ENCODE data around the gene HAGH.

Gene HAGH

GRCh38 chr16:1812732-1813163 lies 13.9 kb downstream of the HAGH start:
- Histone ChIP-seq H3K4me1 (ENCODE audit: control insufficient read depth in 1 of 2, insufficient read depth in 2 of 2, low read length in 2 of 2) (no peaks in the 10 kb centered on the region), H2BK12ac (ENCODE audit: low read length) (no peak overlapping the region), H3K36me3 (ENCODE audit: control insufficient read depth in 1 of 2, insufficient read depth in 2 of 2, low read length in 2 of 2) (peaks cover 34 to 42% of the 10 kb centered on the region in 2 experiments), H2BK5ac (ENCODE audit: low read depth, low read length, poor library complexity) (no peak overlapping the region), H3K9me3 (ENCODE audit: insufficient read depth, low read depth, low read length) (peaks cover 3% of the 10 kb centered on the region), H3K4ac (ENCODE audit: low read depth, low read length) (no peak overlapping the region), H3K18ac (ENCODE audit: low read length) (no peak overlapping the region), H3K23ac (ENCODE audit: low read length) (no peak overlapping the region), H3K27me3 (ENCODE audit: insufficient read depth, low read length) (no peaks in the 10 kb centered on the region), H3K14ac (ENCODE audit: low read length) (no peak overlapping the region), H3K9ac (ENCODE audit: low read length) (no peak overlapping the region), H2BK120ac (ENCODE audit: insufficient read depth, low read length, poor library complexity) (no peak overlapping the region), H3K4me3 (ENCODE audit: low read depth, low read length) (peak overlapping the region; percentile 36), H3K27ac (ENCODE audit: low read depth, low read length) (no peak overlapping the region), H4K8ac (ENCODE audit: low read depth, low read length) (no peak overlapping the region), H3K4me2 (ENCODE audit: low read length) (no peak overlapping the region), H3K79me2 (ENCODE audit: control insufficient read depth, insufficient read depth, low read length, poor library complexity) (no peaks in the 10 kb centered on the region), H3K79me1 (ENCODE audit: low read length) (no peaks in the 10 kb centered on the region), H2AK5ac (ENCODE audit: low read length) (no peak overlapping the region), H2AFZ (ENCODE audit: insufficient read depth, low read length, poor library complexity) (no peak overlapping the region), H4K91ac (ENCODE audit: low read depth, low read length) (no peak overlapping the region), H4K12ac (ENCODE audit: low read depth, low read length) (no peak overlapping the region)
- peak; percentile 40 to 41 for DNase-seq
- WGBS (ENCODE audit: extremely low coverage, insufficient coverage, insufficient read length) = no CpG with 5 or more reads among the region's 17 CpGs

GRCh38 chr16:1810536-1810935 lies 16.1 kb downstream of the HAGH start:
- peaks cover 25 to 31% of the 10 kb centered on the region in 2 experiments for H3K36me3 ChIP-seq (ENCODE audit: control insufficient read depth in 1 of 2, insufficient read depth in 2 of 2, low read length in 2 of 2)
- no peak overlapping the region for H2AFZ ChIP-seq (ENCODE audit: insufficient read depth, low read length, poor library complexity)
- no peak overlapping the region for H4K12ac ChIP-seq (ENCODE audit: low read depth, low read length)
- H2BK5ac ChIP-seq (ENCODE audit: low read depth, low read length, poor library complexity) = no peak overlapping the region
- H3K9me3 ChIP-seq (ENCODE audit: insufficient read depth, low read depth, low read length) = peaks cover 4% of the 10 kb centered on the region
- no peak overlapping the region for H3K23ac ChIP-seq (ENCODE audit: low read length)
- DNase-seq = no peak
- H3K4me1 ChIP-seq (ENCODE audit: control insufficient read depth in 1 of 2, insufficient read depth in 2 of 2, low read length in 2 of 2) = no peaks in the 10 kb centered on the region
- no peak overlapping the region for H3K4ac ChIP-seq (ENCODE audit: low read depth, low read length)
- no peak overlapping the region for H3K14ac ChIP-seq (ENCODE audit: low read length)
- H3K9ac ChIP-seq (ENCODE audit: low read length) = no peak overlapping the region
- WGBS (ENCODE audit: extremely low coverage, insufficient coverage, insufficient read length) = no CpG with 5 or more reads among the region's 16 CpGs
- no peak overlapping the region for H2BK120ac ChIP-seq (ENCODE audit: insufficient read depth, low read length, poor library complexity)
- H3K4me2 ChIP-seq (ENCODE audit: low read length) = no peak overlapping the region
- H3K27me3 ChIP-seq (ENCODE audit: insufficient read depth, low read length) = no peaks in the 10 kb centered on the region
- no peaks in the 10 kb centered on the region for H3K79me2 ChIP-seq (ENCODE audit: control insufficient read depth, insufficient read depth, low read length, poor library complexity)
- H3K18ac ChIP-seq (ENCODE audit: low read length) = no peak overlapping the region
- H3K4me3 ChIP-seq (ENCODE audit: low read depth, low read length) = no peak overlapping the region
- H4K91ac ChIP-seq (ENCODE audit: low read depth, low read length) = no peak overlapping the region
- H4K8ac ChIP-seq (ENCODE audit: low read depth, low read length) = no peak overlapping the region
- H2BK12ac ChIP-seq (ENCODE audit: low read length) = no peak overlapping the region
- no peak overlapping the region for H2AK5ac ChIP-seq (ENCODE audit: low read length)
- H3K79me1 ChIP-seq (ENCODE audit: low read length) = no peaks in the 10 kb centered on the region
- no peak overlapping the region for H3K27ac ChIP-seq (ENCODE audit: low read depth, low read length)

- no peak overlapping the region for H3K14ac ChIP-seq (ENCODE audit: low read length)
- no peaks in the 10 kb centered on the region for H3K4me1 ChIP-seq (ENCODE audit: control insufficient read depth in 1 of 2, insufficient read depth in 2 of 2, low read length in 2 of 2)
- no CpG with 5 or more reads among the region's 16 CpGs for WGBS (ENCODE audit: extremely low coverage, insufficient coverage, insufficient read length)
- no peaks in the 10 kb centered on the region for H3K79me1 ChIP-seq (ENCODE audit: low read length)
- no peak overlapping the region for H3K4me2 ChIP-seq (ENCODE audit: low read length)
- no peaks in the 10 kb centered on the region for H3K79me2 ChIP-seq (ENCODE audit: control insufficient read depth, insufficient read depth, low read length, poor library complexity)
- H4K91ac ChIP-seq (ENCODE audit: low read depth, low read length) = no peak overlapping the region
- H2AFZ ChIP-seq (ENCODE audit: insufficient read depth, low read length, poor library complexity) = no peak overlapping the region
- no peak overlapping the region for H4K12ac ChIP-seq (ENCODE audit: low read depth, low read length)
- H2BK5ac ChIP-seq (ENCODE audit: low read depth, low read length, poor library complexity) = no peak overlapping the region
- H3K27me3 ChIP-seq (ENCODE audit: insufficient read depth, low read length) = no peaks in the 10 kb centered on the region
- H3K9me3 ChIP-seq (ENCODE audit: insufficient read depth, low read depth, low read length) = peaks cover 4% of the 10 kb centered on the region
- DNase-seq = no peak
- H2BK120ac ChIP-seq (ENCODE audit: insufficient read depth, low read length, poor library complexity) = no peak overlapping the region
- no peak overlapping the region for H3K23ac ChIP-seq (ENCODE audit: low read length)
- no peak overlapping the region for H2AK5ac ChIP-seq (ENCODE audit: low read length)
- no peak overlapping the region for H4K8ac ChIP-seq (ENCODE audit: low read depth, low read length)
- H3K4me3 ChIP-seq (ENCODE audit: low read depth, low read length) = no peak overlapping the region
- H3K9ac ChIP-seq (ENCODE audit: low read length) = no peak overlapping the region
- no peak overlapping the region for H3K4ac ChIP-seq (ENCODE audit: low read depth, low read length)
- H2BK12ac ChIP-seq (ENCODE audit: low read length) = no peak overlapping the region
- H3K18ac ChIP-seq (ENCODE audit: low read length) = no peak overlapping the region
- peaks cover 22 to 29% of the 10 kb centered on the region in 2 experiments for H3K36me3 ChIP-seq (ENCODE audit: control insufficient read depth in 1 of 2, insufficient read depth in 2 of 2, low read length in 2 of 2)
- H3K27ac ChIP-seq (ENCODE audit: low read depth, low read length) = no peak overlapping the region
Observed at GRCh38 chr16:1810106-1810505, 16.5 kb downstream of the HAGH start.

GRCh38 chr16:1809281-1809801 lies 17.3 kb downstream of the HAGH start:
- Histone ChIP-seq H3K18ac (ENCODE audit: low read length) (no peak overlapping the region), H2AFZ (ENCODE audit: insufficient read depth, low read length, poor library complexity) (no peak overlapping the region), H3K27ac (ENCODE audit: low read depth, low read length) (no peak overlapping the region), H3K4me1 (ENCODE audit: control insufficient read depth in 1 of 2, insufficient read depth in 2 of 2, low read length in 2 of 2) (no peaks in the 10 kb centered on the region), H4K91ac (ENCODE audit: low read depth, low read length) (no peak overlapping the region), H2BK120ac (ENCODE audit: insufficient read depth, low read length, poor library complexity) (no peak overlapping the region), H2BK5ac (ENCODE audit: low read depth, low read length, poor library complexity) (no peak overlapping the region), H3K14ac (ENCODE audit: low read length) (no peak overlapping the region), H2AK5ac (ENCODE audit: low read length) (no peak overlapping the region), H4K8ac (ENCODE audit: low read depth, low read length) (no peak overlapping the region), H3K9me3 (ENCODE audit: insufficient read depth, low read depth, low read length) (peaks cover 4% of the 10 kb centered on the region), H3K79me1 (ENCODE audit: low read length) (no peaks in the 10 kb centered on the region), H3K23ac (ENCODE audit: low read length) (no peak overlapping the region), H3K9ac (ENCODE audit: low read length) (no peak overlapping the region), H2BK12ac (ENCODE audit: low read length) (no peak overlapping the region), H3K27me3 (ENCODE audit: insufficient read depth, low read length) (no peaks in the 10 kb centered on the region), H4K12ac (ENCODE audit: low read depth, low read length) (no peak overlapping the region), H3K36me3 (ENCODE audit: control insufficient read depth in 1 of 2, insufficient read depth in 2 of 2, low read length in 2 of 2) (peaks cover 22 to 28% of the 10 kb centered on the region in 2 experiments), H3K79me2 (ENCODE audit: control insufficient read depth, insufficient read depth, low read length, poor library complexity) (no peaks in the 10 kb centered on the region), H3K4ac (ENCODE audit: low read depth, low read length) (no peak overlapping the region), H3K4me3 (ENCODE audit: low read depth, low read length) (no peak overlapping the region), H3K4me2 (ENCODE audit: low read length) (no peak overlapping the region)
- no peak for DNase-seq
- WGBS (ENCODE audit: extremely low coverage, insufficient coverage, insufficient read length) = no CpG with 5 or more reads among the region's 28 CpGs
